ENCODE measurements around the gene ZFP36L1. TPM values are rescaled to one million over a fixed set of nuclear protein-coding genes. Genes with fewer than 3 reads are reported as not detected.
A peak's percentile ranks its signal among the peaks of the same experiment; 100 is the strongest.

ZFP36L1 gene
- total and polyA plus RNA-seq, 8 donors = 44.4 to 655 (median 131) TPM

DNA sequence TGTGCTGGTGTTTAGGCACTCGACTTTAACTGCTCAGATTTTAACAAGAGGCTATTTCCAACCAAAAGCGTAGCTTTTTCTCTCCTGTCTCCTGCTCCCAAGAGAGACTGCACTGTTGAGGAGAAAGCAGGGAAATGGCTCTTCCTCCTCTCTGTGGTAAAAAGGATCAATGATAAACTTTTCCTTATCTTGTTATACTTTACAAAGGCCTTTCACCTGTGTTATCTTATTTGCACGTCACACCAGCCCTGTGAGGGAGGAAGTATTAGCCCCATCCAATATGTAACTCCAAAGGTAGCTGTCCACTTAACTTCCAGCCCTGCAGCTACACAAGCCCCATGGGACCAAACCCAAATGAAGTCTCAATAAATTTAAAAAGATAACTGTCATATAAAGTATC lies 32.9 kb upstream of the ZFP36L1 start:
- WGBS, 5 donors = 57 to 73% (median 63%) methylated on average over 3 of the region's 3 CpGs
- H3K9me3 ChIP-seq = no peaks in the 10 kb centered on the region
- H3K4me1 ChIP-seq = peaks cover 5 to 19% (median 10%) of the 10 kb centered on the region in 4 donors
- no peaks in the 10 kb centered on the region for H3K27me3 ChIP-seq
- intact Hi-C loops (cut with DNase I; ENCODE audit: low total_unique reads) = loop anchor here (10.0 kb wide), 1 partner anchor 891 kb away; no protein-coding TSS in a partner anchor
- no peak overlapping the region for H3K27ac ChIP-seq
- H3K36me3 ChIP-seq = no peaks in the 10 kb centered on the region
- TF ChIP-seq POLR2AphosphoS5 (IDR thresholded peaks at IDR 0.05) = no peak
- TF ChIP-seq, protein P1, sequence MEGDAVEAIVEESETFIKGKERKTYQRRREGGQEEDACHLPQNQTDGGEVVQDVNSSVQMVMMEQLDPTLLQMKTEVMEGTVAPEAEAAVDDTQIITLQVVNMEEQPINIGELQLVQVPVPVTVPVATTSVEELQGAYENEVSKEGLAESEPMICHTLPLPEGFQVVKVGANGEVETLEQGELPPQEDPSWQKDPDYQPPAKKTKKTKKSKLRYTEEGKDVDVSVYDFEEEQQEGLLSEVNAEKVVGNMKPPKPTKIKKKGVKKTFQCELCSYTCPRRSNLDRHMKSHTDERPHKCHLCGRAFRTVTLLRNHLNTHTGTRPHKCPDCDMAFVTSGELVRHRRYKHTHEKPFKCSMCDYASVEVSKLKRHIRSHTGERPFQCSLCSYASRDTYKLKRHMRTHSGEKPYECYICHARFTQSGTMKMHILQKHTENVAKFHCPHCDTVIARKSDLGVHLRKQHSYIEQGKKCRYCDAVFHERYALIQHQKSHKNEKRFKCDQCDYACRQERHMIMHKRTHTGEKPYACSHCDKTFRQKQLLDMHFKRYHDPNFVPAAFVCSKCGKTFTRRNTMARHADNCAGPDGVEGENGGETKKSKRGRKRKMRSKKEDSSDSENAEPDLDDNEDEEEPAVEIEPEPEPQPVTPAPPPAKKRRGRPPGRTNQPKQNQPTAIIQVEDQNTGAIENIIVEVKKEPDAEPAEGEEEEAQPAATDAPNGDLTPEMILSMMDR (IDR thresholded peaks at IDR 0.05) = no peak
- no peak for TF ChIP-seq EP300 (IDR thresholded peaks at IDR 0.05)
- no peak for TF ChIP-seq POLR2A (IDR thresholded peaks at IDR 0.05)
- DNase-seq = no peak
- H3K4me3 ChIP-seq = no peak overlapping the region

DNA sequence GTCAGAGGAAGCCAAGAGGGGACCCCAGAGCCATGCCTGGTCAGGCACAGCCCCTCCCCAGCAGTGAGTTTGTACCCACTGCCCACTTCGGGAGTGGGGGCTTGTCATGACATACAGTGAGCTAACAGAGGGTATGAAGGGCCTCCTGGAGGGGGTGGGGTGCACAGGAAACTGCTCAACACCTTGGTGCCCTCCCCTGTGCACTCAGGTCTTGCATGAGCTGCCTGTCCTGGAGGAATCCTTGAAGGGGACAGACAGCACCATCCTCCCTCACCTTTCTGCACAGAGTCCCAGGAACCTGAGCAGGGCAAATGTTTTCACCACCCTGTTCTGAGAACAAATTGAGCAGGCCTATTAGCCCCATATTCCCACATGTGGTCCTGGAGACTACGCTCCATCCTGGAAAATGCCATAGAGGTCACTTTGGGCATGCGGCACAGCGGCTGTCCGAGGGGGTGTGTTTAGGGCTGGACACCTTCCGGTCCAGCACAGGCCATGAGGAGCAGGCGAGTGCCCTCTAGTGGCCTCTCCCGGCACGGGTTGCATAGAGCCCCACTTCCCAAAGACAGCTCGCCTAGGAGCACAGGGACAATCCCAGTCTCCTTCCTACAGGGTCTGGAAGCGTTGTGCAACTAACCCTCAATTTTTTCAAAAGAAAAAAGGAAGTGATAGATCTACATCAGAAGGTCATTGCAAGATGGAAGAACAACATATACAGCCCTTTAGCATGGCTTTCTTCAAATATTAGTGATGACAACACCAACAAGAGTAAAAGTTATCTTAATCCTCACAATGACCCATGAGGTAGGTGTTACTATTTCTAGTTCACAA lies 31.9 kb upstream of the ZFP36L1 start:
- Histone ChIP-seq H3K27me3 (no peaks in the 10 kb centered on the region), H3K4me3 (no peak overlapping the region), H3K4me1 (peaks cover 5 to 29% (median 14%) of the 10 kb centered on the region in 4 donors), H3K9me3 (no peaks in the 10 kb centered on the region), H3K27ac (no peak overlapping the region), H3K36me3 (no peaks in the 10 kb centered on the region)
- WGBS, 5 donors = 19 to 34% (median 28%) methylated on average over 10 to 11 of the region's 11 CpGs
- DNase-seq = peak; percentile 87 to 91
- TF ChIP-seq, protein P1 (IDR thresholded peaks at IDR 0.05) = peak in 5 of 7 experiments; percentile 35 to 88 (median 75)
- TF ChIP-seq POLR2A (IDR thresholded peaks at IDR 0.05) = no peak
- TF ChIP-seq POLR2AphosphoS5 (IDR thresholded peaks at IDR 0.05) = peak in 1 of 3 donors; percentile 62
- intact Hi-C loops (cut with DNase I; ENCODE audit: low total_unique reads) = loop anchor here (10.0 kb wide), 1 partner anchor 890 kb away; no protein-coding TSS in a partner anchor

- Histone ChIP-seq H3K4me3 (no peak overlapping the region), H3K4me1 (peaks cover 10 to 35% (median 19%) of the 10 kb centered on the region in 4 donors), H3K36me3 (no peaks in the 10 kb centered on the region), H3K27me3 (no peaks in the 10 kb centered on the region), H3K9me3 (no peaks in the 10 kb centered on the region), H3K27ac (no peak overlapping the region)
- TF ChIP-seq POLR2A (IDR thresholded peaks at IDR 0.05) = no peak
- no peak for TF ChIP-seq EP300 (IDR thresholded peaks at IDR 0.05)
- TF ChIP-seq POLR2AphosphoS5 (IDR thresholded peaks at IDR 0.05) = no peak
- TF ChIP-seq, protein P1 (IDR thresholded peaks at IDR 0.05) = no peak
- 100% methylated on average over 1 of the region's 1 CpG for WGBS, 5 donors
- intact Hi-C loops (cut with DNase I; ENCODE audit: low total_unique reads) = loop anchor here (10.0 kb wide), 1 partner anchor 889 kb away; no protein-coding TSS in a partner anchor
- DNase-seq = no peak
These were observed 31.3 kb upstream of the ZFP36L1 start for GRCh38 chr14:68824207-68824516.

DNA sequence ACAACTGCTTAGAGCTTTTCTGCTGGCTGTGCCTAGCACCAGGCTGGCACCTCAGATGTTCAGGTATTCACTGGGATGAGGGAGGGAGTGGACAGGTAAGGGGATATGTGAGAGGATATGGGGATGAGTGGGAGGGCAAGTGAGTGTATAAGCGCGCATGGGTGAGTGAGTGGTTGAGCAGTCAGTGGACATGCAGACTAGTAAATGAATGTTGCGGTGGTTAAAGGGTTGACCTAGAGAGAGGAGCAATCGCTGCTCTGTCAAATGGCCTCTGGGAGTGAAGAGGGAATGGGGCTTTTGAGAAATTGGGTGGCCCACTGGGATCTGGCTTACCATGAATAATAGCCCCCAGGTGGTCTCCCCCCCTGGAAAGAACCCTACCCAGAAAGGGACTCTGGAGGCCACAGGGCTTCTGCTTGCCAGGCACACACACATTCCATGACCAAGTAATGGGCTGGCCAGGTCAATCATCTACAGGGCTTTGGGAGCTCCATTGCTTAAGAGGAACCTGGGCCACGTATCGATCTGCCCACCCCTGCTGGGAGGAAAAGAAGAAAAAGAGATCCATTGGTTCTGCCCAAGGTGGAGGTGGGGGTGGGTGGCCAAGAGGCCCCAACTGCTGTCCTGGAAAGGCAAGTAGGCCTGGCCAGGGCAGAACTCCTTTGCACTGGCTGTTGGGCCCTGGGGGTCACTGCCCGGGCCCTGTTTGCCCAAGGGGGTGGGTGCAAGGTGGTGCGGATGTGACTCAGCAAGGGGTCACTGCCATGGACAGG lies 30.8 kb upstream of the ZFP36L1 start:
- Histone ChIP-seq H3K36me3 (no peaks in the 10 kb centered on the region), H3K4me1 (peaks cover 13 to 38% (median 23%) of the 10 kb centered on the region in 4 donors), H3K27ac (no peak overlapping the region), H3K27me3 (no peaks in the 10 kb centered on the region), H3K4me3 (no peak overlapping the region), H3K9me3 (no peaks in the 10 kb centered on the region)
- 92 to 95% (median 93%) methylated on average over 8 of the region's 8 CpGs for WGBS, 5 donors
- no peak for DNase-seq
- intact Hi-C loops (cut with DNase I; ENCODE audit: low total_unique reads) = loop anchor here (10.0 kb wide), 1 partner anchor 889 kb away; no protein-coding TSS in a partner anchor
- TF ChIP-seq POLR2A (IDR thresholded peaks at IDR 0.05) = no peak
- no peak for TF ChIP-seq EP300 (IDR thresholded peaks at IDR 0.05)
- TF ChIP-seq, protein P1 (IDR thresholded peaks at IDR 0.05) = no peak
- no peak for TF ChIP-seq POLR2AphosphoS5 (IDR thresholded peaks at IDR 0.05)

All from stomach (tissue), 9 donors.